Peyer's patch (tissue), 4 donors: Measurements from ENCODE around the gene KCNJ9.

Experiments
- CTCF ChIP-seq, 6 experiments: fragments of 450-650 bp in 4 of 6; fragments of 200-600 bp in 2 of 6; sonication (generic) in 1 of 6; IDR thresholded peaks; one replicate each; pipeline ENCODE4 v1.5.1; 2017 to 2019; ENCODE audit warnings: antibody characterized with exemption in 6 of 6, mild to moderate bottlenecking in 3 of 6, moderate library complexity in 1 of 6
- POLR2A ChIP-seq, 2 donors: fragments of 450-650 bp; IDR thresholded peaks; one replicate each; pipeline ENCODE4 v1.5.1; 2017; ENCODE audit warnings: antibody characterized with exemption in 2 of 2, mild to moderate bottlenecking in 2 of 2, moderate library complexity in 2 of 2

DNA sequence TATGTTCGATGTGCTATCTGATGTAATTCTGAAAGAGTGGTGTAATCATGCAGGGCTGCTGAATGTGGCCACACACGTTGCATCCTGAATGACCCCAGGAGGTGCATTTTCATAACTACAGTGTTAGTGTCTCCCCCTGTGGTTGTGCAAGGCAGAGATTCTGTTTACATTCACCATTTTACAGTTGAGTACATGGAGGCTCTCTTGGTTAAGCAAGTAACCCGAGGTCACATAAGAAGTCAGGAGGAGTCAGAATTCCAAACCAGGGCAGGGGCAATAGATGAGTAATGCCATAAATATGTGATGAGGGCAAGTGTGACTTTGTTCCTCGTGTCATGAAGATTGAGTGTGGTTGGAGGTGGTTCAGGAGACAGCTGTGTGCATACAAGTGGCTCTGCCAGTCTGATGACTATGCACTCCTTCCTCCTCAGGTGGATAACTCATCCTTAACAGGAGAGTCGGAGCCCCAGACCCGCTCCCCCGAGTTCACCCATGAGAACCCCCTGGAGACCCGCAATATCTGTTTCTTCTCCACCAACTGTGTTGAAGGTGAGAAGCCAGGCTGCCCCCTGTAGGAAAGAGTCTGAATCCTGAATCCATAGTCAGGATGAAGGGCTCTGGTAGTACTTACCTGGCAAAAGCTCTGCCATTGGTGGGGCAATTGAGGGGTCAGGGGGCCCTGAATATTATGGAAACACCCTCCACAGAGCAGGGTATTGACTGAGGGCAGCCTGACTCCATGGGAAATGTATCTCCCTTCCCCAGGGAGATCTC lies 43.6 kb downstream of the KCNJ9 start:
- TF ChIP-seq CTCF (IDR thresholded peaks at IDR 0.05): no peak
- TF ChIP-seq POLR2A (IDR thresholded peaks at IDR 0.05): no peak
